HEK293 (cell line): ENCODE data around the gene CXCL17.

Source experiments
- EGR2 ChIP-seq: fragments of 450-650 bp; formaldehyde crosslinking; IDR thresholded peaks from 2 replicates; pipeline ENCODE4 v1.5.1; 2016; ENCODE audit warnings: low read depth, missing biosample characterization, missing genetic modification characterization
- KLF10 ChIP-seq: fragments of 450-650 bp; IDR thresholded peaks from 2 replicates; pipeline ENCODE4 v1.5.1; 2018; ENCODE audit warnings: missing biosample characterization, mild to moderate bottlenecking, missing genetic modification characterization
- KLF8 ChIP-seq: fragments of 450-650 bp; formaldehyde crosslinking; IDR thresholded peaks from 2 replicates; pipeline ENCODE4 v1.5.1; 2016; ENCODE audit warnings: missing biosample characterization, missing genetic modification characterization
- SP7 ChIP-seq: fragments of 450-650 bp; formaldehyde crosslinking; IDR thresholded peaks from 2 replicates; pipeline ENCODE4 v1.5.1; 2016; ENCODE audit warnings: missing biosample characterization, missing genetic modification characterization
- TCF7L2 ChIP-seq: IDR thresholded peaks from 2 replicates; pipeline ENCODE4 v1.6.1; 2011; ENCODE audit warnings: low read depth, mild to moderate bottlenecking, inconsistent platforms, low read length, moderate library complexity, borderline replicate concordance
- ZEB2 ChIP-seq: fragments of 450-650 bp; formaldehyde crosslinking; IDR thresholded peaks from 2 replicates; pipeline ENCODE4 v1.5.1; 2016; ENCODE audit warnings: missing biosample characterization, missing genetic modification characterization
- ZFP41 ChIP-seq: fragments of 450-650 bp; formaldehyde crosslinking; IDR thresholded peaks from 2 replicates; pipeline ENCODE4 v1.5.1; 2016; ENCODE audit warnings: missing biosample characterization, missing genetic modification characterization, borderline replicate concordance
- ZFP69B ChIP-seq: fragments of 450-650 bp; formaldehyde crosslinking; IDR thresholded peaks from 2 replicates; pipeline ENCODE4 v1.5.1; 2016; ENCODE audit warnings: missing biosample characterization, missing genetic modification characterization
- ZNF24 ChIP-seq: fragments of 450-650 bp; formaldehyde crosslinking; IDR thresholded peaks from 2 replicates; pipeline ENCODE4 v1.5.1; 2016; ENCODE audit warnings: missing biosample characterization, missing genetic modification characterization
- ZNF350 ChIP-seq: fragments of 450-650 bp; formaldehyde crosslinking; IDR thresholded peaks from 2 replicates; pipeline ENCODE4 v1.5.0; 2017; ENCODE audit warnings: missing biosample characterization, mild to moderate bottlenecking, missing genetic modification characterization
- ZNF366 ChIP-seq: fragments of 450-650 bp; formaldehyde crosslinking; conservative IDR thresholded peaks from 2 replicates; pipeline ENCODE4 v1.5.1; 2016; ENCODE audit warnings: missing biosample characterization, missing genetic modification characterization
- ZNF555 ChIP-seq: fragments of 450-650 bp; formaldehyde crosslinking; conservative IDR thresholded peaks from 2 replicates; pipeline ENCODE4 v1.5.1; 2017; ENCODE audit warnings: missing biosample characterization, mild to moderate bottlenecking, missing genetic modification characterization, inconsistent platforms
- ZNF596 ChIP-seq: fragments of 450-650 bp; IDR thresholded peaks from 2 replicates; pipeline ENCODE4 v1.5.0; 2018; ENCODE audit warnings: missing biosample characterization, mild to moderate bottlenecking, missing genetic modification characterization, moderate library complexity
- ZNF600 ChIP-seq: fragments of 450-650 bp; formaldehyde crosslinking; IDR thresholded peaks from 2 replicates; pipeline ENCODE4 v1.5.1; 2016; ENCODE audit warnings: missing biosample characterization, missing genetic modification characterization
- ZNF629 ChIP-seq: fragments of 450-650 bp; formaldehyde crosslinking; IDR thresholded peaks from 2 replicates; pipeline ENCODE4 v1.5.1; 2017; ENCODE audit warnings: missing biosample characterization, missing genetic modification characterization
- ZNF670 ChIP-seq: fragments of 450-650 bp; formaldehyde crosslinking; IDR thresholded peaks from 2 replicates; pipeline ENCODE4 v1.5.1; 2016; ENCODE audit warnings: missing biosample characterization, missing genetic modification characterization, low read depth
- ZNF768 ChIP-seq: fragments of 450-650 bp; formaldehyde crosslinking; IDR thresholded peaks from 2 replicates; pipeline ENCODE4 v1.5.1; 2018; ENCODE audit warnings: missing biosample characterization, mild to moderate bottlenecking, missing genetic modification characterization
- ZNF785 ChIP-seq: fragments of 450-650 bp; formaldehyde crosslinking; IDR thresholded peaks from 2 replicates; pipeline ENCODE4 v1.5.1; 2016; ENCODE audit warnings: missing biosample characterization, missing genetic modification characterization
- ZSCAN23 ChIP-seq: fragments of 450-650 bp; formaldehyde crosslinking; IDR thresholded peaks from 2 replicates; pipeline ENCODE4 v1.5.1; 2016; ENCODE audit warnings: missing biosample characterization, missing genetic modification characterization
- ZXDB ChIP-seq: fragments of 450-650 bp; formaldehyde crosslinking; IDR thresholded peaks from 2 replicates; pipeline ENCODE4 v1.5.1; 2016; ENCODE audit warnings: missing biosample characterization, missing genetic modification characterization
- TF ChIP-seq, protein P1 (sequence below): fragments of 450-650 bp; formaldehyde crosslinking; IDR thresholded peaks from 2 replicates; pipeline ENCODE4 v1.5.1; 2016; ENCODE audit warnings: missing biosample characterization, missing genetic modification characterization
- TF ChIP-seq, protein P2 (sequence below): fragments of 450-650 bp; formaldehyde crosslinking; IDR thresholded peaks from 2 replicates; pipeline ENCODE4 v1.5.1; 2016; ENCODE audit warnings: missing biosample characterization, missing genetic modification characterization
- TF ChIP-seq, protein P3 (sequence below): fragments of 450-650 bp; formaldehyde crosslinking; IDR thresholded peaks from 2 replicates; pipeline ENCODE4 v1.5.1; 2016; ENCODE audit warnings: missing biosample characterization, missing genetic modification characterization
- TF ChIP-seq, protein P4 (sequence below): fragments of 450-650 bp; formaldehyde crosslinking; IDR thresholded peaks from 2 replicates; pipeline ENCODE4; 2016; ENCODE audit warnings: missing biosample characterization, missing genetic modification characterization
- TF ChIP-seq, protein P5 (sequence below): fragments of 450-650 bp; formaldehyde crosslinking; IDR thresholded peaks from 2 replicates; pipeline ENCODE4 v1.5.1; 2016; ENCODE audit warnings: missing biosample characterization, missing genetic modification characterization
- TF ChIP-seq, protein P6 (sequence below): fragments of 450-650 bp; formaldehyde crosslinking; IDR thresholded peaks from 2 replicates; pipeline ENCODE4 v1.5.1; 2016; ENCODE audit warnings: missing biosample characterization, missing genetic modification characterization
- TF ChIP-seq, protein P7 (sequence below): fragments of 450-650 bp; formaldehyde crosslinking; IDR thresholded peaks from 2 replicates; pipeline ENCODE4 v1.5.1; 2016; ENCODE audit warnings: missing biosample characterization, missing genetic modification characterization

CXCL17 gene

DNA sequence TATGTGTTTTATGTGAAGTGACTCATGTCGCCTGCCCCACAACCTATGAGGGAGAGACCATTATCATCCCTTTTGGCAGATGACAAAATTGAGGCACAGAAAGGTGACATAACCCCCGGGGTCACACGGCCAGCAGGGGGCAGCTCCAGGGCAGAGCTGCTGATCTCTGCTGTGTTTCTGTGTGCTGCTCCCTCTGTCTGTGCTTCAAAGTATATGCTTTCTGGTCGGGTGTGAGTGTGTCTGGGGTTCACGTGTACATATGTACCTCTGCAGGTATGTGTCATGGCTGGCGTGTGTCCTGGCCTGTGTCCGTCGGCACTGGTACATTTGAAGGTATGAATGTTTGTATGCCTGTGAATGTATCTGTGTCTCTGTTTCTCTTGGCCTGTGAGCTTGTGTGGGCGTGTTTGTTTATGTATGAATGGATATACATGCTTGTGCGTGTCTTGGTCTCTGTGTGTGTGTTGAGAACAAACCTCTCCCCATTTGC lies 22.6 kb downstream of the CXCL17 start (continued):
- peak; percentile 23; the same call in 1 of the 2 replicates for TF ChIP-seq ZNF629 (tag by site-specific recombination)
- TF ChIP-seq, protein P1, sequence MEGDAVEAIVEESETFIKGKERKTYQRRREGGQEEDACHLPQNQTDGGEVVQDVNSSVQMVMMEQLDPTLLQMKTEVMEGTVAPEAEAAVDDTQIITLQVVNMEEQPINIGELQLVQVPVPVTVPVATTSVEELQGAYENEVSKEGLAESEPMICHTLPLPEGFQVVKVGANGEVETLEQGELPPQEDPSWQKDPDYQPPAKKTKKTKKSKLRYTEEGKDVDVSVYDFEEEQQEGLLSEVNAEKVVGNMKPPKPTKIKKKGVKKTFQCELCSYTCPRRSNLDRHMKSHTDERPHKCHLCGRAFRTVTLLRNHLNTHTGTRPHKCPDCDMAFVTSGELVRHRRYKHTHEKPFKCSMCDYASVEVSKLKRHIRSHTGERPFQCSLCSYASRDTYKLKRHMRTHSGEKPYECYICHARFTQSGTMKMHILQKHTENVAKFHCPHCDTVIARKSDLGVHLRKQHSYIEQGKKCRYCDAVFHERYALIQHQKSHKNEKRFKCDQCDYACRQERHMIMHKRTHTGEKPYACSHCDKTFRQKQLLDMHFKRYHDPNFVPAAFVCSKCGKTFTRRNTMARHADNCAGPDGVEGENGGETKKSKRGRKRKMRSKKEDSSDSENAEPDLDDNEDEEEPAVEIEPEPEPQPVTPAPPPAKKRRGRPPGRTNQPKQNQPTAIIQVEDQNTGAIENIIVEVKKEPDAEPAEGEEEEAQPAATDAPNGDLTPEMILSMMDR (tag by site-specific recombination), result peak; percentile 97
- no peak for TF ChIP-seq ZNF785 (tag by site-specific recombination)
- no peak for TF ChIP-seq ZFP41
- no peak for TF ChIP-seq ZSCAN23 (tag by site-specific recombination)
- peak; percentile 78 for TF ChIP-seq EGR2
- peak; percentile 68 for TF ChIP-seq ZEB2
- 0 out of 2 replicates have a peak, but pooled peaks have one; percentile 18 for TF ChIP-seq ZXDB (tag by site-specific recombination)
- TF ChIP-seq ZNF24 (tag by site-specific recombination), result peak; percentile 34; the same call in 1 of the 2 replicates
- TF ChIP-seq ZNF768 (tag by site-specific recombination), result peak; percentile 84; the same call in 1 of the 2 replicates
- TF ChIP-seq, protein P2, sequence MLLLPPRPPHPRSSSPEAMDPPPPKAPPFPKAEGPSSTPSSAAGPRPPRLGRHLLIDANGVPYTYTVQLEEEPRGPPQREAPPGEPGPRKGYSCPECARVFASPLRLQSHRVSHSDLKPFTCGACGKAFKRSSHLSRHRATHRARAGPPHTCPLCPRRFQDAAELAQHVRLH, result peak; percentile 80
- no peak for TF ChIP-seq ZNF350
- TF ChIP-seq, protein P3, sequence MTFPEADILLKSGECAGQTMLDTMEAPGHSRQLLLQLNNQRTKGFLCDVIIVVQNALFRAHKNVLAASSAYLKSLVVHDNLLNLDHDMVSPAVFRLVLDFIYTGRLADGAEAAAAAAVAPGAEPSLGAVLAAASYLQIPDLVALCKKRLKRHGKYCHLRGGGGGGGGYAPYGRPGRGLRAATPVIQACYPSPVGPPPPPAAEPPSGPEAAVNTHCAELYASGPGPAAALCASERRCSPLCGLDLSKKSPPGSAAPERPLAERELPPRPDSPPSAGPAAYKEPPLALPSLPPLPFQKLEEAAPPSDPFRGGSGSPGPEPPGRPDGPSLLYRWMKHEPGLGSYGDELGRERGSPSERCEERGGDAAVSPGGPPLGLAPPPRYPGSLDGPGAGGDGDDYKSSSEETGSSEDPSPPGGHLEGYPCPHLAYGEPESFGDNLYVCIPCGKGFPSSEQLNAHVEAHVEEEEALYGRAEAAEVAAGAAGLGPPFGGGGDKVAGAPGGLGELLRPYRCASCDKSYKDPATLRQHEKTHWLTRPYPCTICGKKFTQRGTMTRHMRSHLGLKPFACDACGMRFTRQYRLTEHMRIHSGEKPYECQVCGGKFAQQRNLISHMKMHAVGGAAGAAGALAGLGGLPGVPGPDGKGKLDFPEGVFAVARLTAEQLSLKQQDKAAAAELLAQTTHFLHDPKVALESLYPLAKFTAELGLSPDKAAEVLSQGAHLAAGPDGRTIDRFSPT, result no peak
- TF ChIP-seq ZNF596 (tag by site-specific recombination), result no peak
- peak; percentile 66; the same call in 1 of the 2 replicates for TF ChIP-seq SP7 (tag by site-specific recombination)
- no peak for TF ChIP-seq ZNF555 (tag by site-specific recombination)
- no peak for TF ChIP-seq ZFP69B
- TF ChIP-seq, protein P4, sequence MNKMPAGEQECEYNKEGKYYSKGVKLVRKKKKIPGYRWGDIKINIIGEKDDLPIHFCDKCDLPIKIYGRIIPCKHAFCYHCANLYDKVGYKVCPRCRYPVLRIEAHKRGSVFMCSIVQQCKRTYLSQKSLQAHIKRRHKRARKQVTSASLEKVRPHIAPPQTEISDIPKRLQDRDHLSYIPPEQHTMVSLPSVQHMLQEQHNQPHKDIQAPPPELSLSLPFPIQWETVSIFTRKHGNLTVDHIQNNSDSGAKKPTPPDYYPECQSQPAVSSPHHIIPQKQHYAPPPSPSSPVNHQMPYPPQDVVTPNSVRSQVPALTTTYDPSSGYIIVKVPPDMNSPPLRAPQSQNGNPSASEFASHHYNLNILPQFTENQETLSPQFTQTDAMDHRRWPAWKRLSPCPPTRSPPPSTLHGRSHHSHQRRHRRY, result no peak
- TF ChIP-seq, protein P5, sequence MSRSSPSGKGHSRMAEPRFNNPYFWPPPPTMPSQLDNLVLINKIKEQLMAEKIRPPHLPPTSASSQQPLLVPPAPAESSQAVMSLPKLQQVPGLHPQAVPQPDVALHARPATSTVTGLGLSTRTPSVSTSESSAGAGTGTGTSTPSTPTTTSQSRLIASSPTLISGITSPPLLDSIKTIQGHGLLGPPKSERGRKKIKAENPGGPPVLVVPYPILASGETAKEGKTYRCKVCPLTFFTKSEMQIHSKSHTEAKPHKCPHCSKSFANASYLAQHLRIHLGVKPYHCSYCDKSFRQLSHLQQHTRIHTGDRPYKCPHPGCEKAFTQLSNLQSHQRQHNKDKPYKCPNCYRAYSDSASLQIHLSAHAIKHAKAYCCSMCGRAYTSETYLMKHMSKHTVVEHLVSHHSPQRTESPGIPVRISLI (tag by site-specific recombination), result 0 out of 2 replicates have a peak, but pooled peaks have one; percentile 31
- 0 out of 2 replicates have a peak, but pooled peaks have one; percentile 20 for TF ChIP-seq KLF8 (tag by site-specific recombination)
- TF ChIP-seq TCF7L2, result no peak
- TF ChIP-seq, protein P6, sequence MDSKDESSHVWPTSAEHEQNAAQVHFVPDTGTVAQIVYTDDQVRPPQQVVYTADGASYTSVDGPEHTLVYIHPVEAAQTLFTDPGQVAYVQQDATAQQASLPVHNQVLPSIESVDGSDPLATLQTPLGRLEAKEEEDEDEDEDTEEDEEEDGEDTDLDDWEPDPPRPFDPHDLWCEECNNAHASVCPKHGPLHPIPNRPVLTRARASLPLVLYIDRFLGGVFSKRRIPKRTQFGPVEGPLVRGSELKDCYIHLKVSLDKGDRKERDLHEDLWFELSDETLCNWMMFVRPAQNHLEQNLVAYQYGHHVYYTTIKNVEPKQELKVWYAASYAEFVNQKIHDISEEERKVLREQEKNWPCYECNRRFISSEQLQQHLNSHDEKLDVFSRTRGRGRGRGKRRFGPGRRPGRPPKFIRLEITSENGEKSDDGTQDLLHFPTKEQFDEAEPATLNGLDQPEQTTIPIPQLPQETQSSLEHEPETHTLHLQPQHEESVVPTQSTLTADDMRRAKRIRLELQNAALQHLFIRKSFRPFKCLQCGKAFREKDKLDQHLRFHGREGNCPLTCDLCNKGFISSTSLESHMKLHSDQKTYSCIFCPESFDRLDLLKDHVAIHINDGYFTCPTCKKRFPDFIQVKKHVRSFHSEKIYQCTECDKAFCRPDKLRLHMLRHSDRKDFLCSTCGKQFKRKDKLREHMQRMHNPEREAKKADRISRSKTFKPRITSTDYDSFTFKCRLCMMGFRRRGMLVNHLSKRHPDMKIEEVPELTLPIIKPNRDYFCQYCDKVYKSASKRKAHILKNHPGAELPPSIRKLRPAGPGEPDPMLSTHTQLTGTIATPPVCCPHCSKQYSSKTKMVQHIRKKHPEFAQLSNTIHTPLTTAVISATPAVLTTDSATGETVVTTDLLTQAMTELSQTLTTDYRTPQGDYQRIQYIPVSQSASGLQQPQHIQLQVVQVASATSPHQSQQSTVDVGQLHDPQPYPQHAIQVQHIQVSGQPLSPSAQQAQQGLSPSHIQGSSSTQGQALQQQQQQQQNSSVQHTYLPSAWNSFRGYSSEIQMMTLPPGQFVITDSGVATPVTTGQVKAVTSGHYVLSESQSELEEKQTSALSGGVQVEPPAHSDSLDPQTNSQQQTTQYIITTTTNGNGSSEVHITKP (tag by site-specific recombination), result peak; percentile 69
- TF ChIP-seq ZNF670 (tag by site-specific recombination), result no peak
- TF ChIP-seq ZNF366 (tag by site-specific recombination), result peak; percentile 26; the same call in 1 of the 2 replicates
- TF ChIP-seq KLF10 (tag by site-specific recombination), result peak; percentile 52; the same call in 1 of the 2 replicates
- peak; percentile 37; the same call in 1 of the 2 replicates for TF ChIP-seq ZNF600 (tag by site-specific recombination)
- TF ChIP-seq, protein P7, sequence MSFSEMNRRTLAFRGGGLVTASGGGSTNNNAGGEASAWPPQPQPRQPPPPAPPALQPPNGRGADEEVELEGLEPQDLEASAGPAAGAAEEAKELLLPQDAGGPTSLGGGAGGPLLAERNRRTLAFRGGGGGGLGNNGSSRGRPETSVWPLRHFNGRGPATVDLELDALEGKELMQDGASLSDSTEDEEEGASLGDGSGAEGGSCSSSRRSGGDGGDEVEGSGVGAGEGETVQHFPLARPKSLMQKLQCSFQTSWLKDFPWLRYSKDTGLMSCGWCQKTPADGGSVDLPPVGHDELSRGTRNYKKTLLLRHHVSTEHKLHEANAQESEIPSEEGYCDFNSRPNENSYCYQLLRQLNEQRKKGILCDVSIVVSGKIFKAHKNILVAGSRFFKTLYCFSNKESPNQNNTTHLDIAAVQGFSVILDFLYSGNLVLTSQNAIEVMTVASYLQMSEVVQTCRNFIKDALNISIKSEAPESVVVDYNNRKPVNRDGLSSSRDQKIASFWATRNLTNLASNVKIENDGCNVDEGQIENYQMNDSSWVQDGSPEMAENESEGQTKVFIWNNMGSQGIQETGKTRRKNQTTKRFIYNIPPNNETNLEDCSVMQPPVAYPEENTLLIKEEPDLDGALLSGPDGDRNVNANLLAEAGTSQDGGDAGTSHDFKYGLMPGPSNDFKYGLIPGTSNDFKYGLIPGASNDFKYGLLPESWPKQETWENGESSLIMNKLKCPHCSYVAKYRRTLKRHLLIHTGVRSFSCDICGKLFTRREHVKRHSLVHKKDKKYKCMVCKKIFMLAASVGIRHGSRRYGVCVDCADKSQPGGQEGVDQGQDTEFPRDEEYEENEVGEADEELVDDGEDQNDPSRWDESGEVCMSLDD (tag by site-specific recombination), result 0 out of 2 replicates have a peak, but pooled peaks have one; percentile 43
